HG03108 (cell line): ENCODE data around the gene TMEM232.
"Not testable (repeated sequence)": the region's sequence is repeated elsewhere in the genome, so short reads cannot be mapped to it uniquely, and the experiment has no call there.

Experiments used
- ATAC-seq: cut with Tn5 transposase; IDR thresholded peaks from one replicate; pipeline ENCODE4 v1.9.1; 2021; ENCODE audit warnings: moderate library complexity; ENCODE audit not compliant: unreplicated experiment

The TMEM232 gene

GRCh38 chr5:110726249-110727024 is at the start of gene TMEM232:
TMEM232 (minus strand) TSS chr5:110726671; CDS start chr5:110667352, 59,319 bp downstream.
- ATAC-seq, result peak; percentile 96

GRCh38 chr5:110770286-110770685 is 43.8 kb upstream of the TMEM232 start:
- no peak for ATAC-seq

GRCh38 chr5:110769000-110769681 is 42.7 kb upstream of the TMEM232 start:
- no peak for ATAC-seq

- ATAC-seq, result no peak
These were observed 41.8 kb upstream of the TMEM232 start for GRCh38 chr5:110768138-110768860.

- no peak for ATAC-seq
These were observed 33.7 kb upstream of the TMEM232 start for GRCh38 chr5:110760158-110760557.

- ATAC-seq, result no peak
These were observed 30.8 kb upstream of the TMEM232 start for GRCh38 chr5:110757118-110757729.

- no peak for ATAC-seq
These were observed 27.7 kb upstream of the TMEM232 start for GRCh38 chr5:110754181-110754580.

- ATAC-seq, result no peak
These were observed 27.1 kb upstream of the TMEM232 start for GRCh38 chr5:110753600-110753999.

- ATAC-seq, result no peak
These were observed 26.5 kb upstream of the TMEM232 start for GRCh38 chr5:110752953-110753352.

- ATAC-seq, result peak; percentile 98
These were observed 25.7 kb upstream of the TMEM232 start for GRCh38 chr5:110751902-110752762.

GRCh38 chr5:110738812-110739651 is 12.6 kb upstream of the TMEM232 start, which contains the start of gene SLC25A46:
SLC25A46 (plus strand) TSS chr5:110739007; CDS start chr5:110739120, 113 bp downstream.
- peak; percentile 93 for ATAC-seq

GRCh38 chr5:110738503-110738811 is 12.0 kb upstream of the TMEM232 start:
- peak; percentile 39 for ATAC-seq

GRCh38 chr5:110736753-110737152 is 10.3 kb upstream of the TMEM232 start:
- no peak for ATAC-seq

- no peak for ATAC-seq
These were observed 9.1 kb upstream of the TMEM232 start for GRCh38 chr5:110735556-110735955.

- ATAC-seq, result no peak
These were observed 7.6 kb upstream of the TMEM232 start for GRCh38 chr5:110734101-110734500.

GRCh38 chr5:110731499-110731898 is 5.0 kb upstream of the TMEM232 start:
- ATAC-seq, result not testable (repeated sequence)

GRCh38 chr5:110727025-110727314 is 499 bp upstream of the TMEM232 start:
- ATAC-seq, result peak; percentile 20

GRCh38 chr5:110718311-110718710 is 8.2 kb downstream of the TMEM232 start:
- no peak for ATAC-seq
